Caki2 (cell line): ENCODE results near the gene GAL3ST2. TPM values are rescaled to one million over a fixed set of nuclear protein-coding genes. Genes with fewer than 3 reads are reported as not detected.
"Not testable (repeated sequence)": the region's sequence is repeated elsewhere in the genome, so short reads cannot be mapped to it uniquely, and the experiment has no call there.

Source experiments
- DNase-seq: peaks from one replicate; pipeline ENCODE4 v3.0.0-alpha.2; 2015; ENCODE audit warnings: low read depth
- in situ Hi-C: cut with HindIII; loops from 2 replicates; pipeline ENCODE4 v1.10.0; 2016; ENCODE audit warnings: low sequenced_read_pairs, low pct_unique_long_range_greater_than_20kb, mixed read lengths
- total RNA-seq: library from RNA; depleted of rRNA; stranded (reverse); fragments of >200 nt; shearing (Covaris generic); gene quantifications from 2 replicates; pipeline ENCODE4 v1.2.3, GENCODE V29; 2014; ENCODE audit warnings: low replicate concordance

Gene GAL3ST2
- total RNA-seq, 1 experiment from 2014 or later, result not detected

DNA sequence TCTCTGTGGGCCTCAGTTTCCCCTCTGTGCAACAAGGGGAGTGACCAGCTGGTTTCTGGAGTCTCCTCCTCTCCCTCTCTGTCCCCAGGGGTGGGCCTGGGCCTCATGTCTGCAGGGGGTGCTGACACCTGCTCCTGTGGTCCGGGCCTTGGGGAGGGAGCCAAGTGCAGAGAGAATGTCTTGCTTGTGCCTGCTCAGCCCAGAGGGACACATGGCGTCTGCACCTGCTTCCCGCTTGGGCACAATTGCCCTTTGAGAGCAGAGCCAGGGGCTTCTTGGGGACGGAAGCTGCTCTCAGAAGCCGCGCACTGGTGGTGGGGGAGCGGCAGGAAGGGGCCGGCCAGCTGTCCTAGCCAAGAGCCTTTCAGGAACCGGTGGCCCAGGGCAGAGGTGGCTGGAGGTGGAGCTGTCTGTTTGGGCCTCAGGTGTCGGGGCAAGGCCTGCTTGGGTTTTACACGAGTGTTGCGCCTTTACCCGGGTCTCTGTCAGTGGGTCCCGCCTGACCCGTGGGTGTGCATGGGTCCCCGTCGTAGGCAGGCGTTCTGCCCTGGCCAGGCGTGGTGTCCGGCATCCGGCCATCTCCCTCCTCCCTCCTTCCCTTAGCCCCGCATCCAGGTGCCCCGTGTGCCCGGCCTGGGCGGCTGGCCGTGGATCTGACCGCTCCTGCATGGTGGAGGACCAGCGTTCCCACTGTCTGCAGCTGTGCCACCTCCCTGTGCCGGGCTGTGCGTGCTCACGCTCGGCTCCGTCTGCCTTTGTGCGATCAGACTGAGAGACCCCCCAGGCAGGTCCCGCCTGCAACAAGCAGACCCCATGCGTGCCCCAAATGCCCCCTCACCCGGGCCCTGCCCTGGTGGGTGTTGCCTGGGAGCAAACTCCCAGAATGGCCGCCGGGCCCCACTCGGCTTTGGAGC, 36.4 kb downstream of the GAL3ST2 start:
- DNase-seq, result no peak
- in situ Hi-C loops, result no loop called here

DNA sequence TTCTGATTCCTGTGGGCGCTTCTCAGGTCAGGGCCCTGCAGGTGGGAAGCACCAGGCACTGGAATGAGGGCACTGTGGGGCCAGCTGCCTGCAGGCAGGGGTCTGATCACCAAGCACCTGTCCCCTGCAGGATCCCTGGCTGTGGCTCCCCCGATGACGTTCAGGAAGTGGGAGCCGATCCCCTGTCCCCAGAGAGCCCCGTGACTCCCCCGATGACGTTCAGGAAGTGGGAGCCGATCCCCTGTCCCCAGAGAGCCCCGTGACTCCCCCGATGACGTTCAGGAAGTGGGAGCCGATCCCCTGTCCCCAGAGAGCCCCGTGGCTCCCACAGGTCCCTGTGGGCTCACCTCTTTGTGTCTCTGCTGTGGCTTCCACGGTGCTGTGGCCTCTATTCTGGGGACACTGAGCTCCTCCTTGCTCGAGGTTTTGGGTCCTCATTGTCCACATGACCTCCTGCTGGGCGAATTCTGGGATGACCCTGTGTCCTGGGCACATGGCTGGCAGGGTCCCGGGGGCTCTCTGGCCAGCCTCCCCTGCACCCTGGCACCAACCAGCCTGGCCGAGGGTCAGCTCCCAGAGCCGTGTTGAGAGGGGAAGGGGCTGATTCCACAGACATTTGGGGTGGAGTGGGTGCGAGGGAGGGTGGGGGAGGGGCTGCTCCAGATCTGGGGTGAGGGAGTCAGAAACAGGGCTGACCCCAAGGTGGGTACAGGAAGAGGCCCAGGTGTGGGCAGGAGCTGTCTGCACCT, 37.2 kb downstream of the GAL3ST2 start:
- in situ Hi-C loops, result no loop called here

DNA sequence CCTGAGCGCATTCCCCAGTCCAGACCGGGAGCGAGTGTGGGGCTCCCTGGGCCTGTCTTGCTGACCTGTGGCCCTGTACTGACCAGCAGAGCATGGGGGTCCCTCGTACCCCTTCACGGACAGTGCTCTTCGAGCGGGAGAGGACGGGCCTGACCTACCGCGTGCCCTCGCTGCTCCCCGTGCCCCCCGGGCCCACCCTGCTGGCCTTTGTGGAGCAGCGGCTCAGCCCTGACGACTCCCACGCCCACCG, 37.7 kb downstream of the GAL3ST2 start:
- no peak for DNase-seq
- in situ Hi-C loops, result no loop called here

More for the DNA sequence above, 37.2 kb downstream of the GAL3ST2 start:
- DNase-seq, result no peak

DNA sequence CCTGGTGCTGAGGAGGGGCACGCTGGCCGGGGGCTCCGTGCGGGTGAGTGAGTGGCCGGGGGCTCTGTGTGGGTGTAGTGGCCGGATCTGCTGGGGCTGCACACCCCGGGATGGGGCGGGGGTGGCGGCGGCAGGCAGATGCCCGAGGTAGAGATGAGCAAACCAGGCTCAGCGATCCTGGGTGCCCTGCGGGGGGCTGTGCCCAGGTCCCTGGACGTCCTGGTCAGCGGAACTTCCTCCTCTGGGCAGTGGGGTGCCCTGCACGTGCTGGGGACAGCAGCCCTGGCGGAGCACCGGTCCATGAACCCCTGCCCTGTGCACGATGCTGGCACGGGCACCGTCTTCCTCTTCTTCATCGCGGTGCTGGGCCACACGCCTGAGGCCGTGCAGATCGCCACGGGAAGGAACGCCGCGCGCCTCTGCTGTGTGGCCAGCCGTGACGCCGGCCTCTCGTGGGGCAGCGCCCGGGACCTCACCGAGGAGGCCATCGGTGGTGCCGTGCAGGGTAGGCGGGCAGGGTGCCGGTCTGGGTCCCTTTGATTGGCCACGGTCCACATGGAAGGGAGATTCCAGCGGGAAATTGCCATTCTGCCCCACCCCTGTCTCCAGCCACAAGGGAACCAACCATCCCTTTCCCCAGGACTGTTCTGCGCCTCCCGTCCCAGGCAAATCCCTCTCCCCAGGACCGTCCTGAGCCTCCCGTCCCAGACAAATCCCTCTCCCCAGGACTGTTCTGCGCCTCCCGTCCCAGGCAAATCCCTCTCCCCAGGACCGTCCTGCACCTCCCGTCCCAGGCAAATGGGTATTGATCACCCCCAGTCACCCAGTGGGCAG, 38.2 kb downstream of the GAL3ST2 start:
- no peak for DNase-seq
- in situ Hi-C loops, result no loop called here

DNA sequence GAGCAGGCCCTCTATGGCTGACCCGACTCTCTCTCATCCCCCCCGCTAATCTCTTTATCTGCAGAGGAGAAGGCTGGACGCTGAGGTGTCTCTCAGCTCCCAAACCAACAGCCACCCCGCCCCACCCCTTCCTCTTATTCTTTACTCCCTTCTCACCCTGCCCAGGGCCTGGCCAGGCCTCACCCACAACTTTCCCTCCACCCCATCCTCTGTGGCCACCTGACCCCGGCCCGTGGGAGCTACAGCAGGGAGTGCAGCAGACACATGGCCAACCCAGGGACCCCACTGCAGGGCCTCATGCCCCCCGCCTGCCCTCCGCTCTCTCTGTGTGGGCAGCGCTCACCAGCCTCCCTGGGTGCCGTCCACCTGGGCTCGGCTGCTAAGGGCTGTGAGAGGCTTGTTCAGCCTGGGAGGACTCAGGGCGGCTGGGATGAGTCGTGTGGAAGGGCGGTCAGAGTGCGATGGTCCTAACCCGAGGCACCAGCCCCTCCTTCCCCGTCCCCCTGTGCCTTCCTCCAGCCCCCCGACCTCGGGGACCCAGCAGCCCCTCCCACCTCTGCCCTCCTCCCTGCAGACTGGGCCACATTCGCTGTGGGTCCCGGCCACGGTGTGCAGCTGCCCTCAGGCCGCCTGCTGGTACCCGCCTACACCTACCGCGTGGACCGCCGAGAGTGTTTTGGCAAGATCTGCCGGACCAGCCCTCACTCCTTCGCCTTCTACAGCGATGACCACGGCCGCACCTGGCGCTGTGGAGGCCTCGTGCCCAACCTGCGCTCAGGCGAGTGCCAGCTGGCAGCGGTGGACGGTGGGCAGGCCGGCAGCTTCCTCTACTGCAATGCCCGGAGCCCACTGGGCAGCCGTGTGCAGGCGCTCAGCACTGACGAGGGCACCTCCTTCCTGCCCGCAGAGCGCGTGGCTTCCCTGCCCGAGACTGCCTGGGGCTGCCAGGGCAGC, 39.1 kb downstream of the GAL3ST2 start:
- no peak for DNase-seq
- in situ Hi-C loops, result no loop called here

DNA sequence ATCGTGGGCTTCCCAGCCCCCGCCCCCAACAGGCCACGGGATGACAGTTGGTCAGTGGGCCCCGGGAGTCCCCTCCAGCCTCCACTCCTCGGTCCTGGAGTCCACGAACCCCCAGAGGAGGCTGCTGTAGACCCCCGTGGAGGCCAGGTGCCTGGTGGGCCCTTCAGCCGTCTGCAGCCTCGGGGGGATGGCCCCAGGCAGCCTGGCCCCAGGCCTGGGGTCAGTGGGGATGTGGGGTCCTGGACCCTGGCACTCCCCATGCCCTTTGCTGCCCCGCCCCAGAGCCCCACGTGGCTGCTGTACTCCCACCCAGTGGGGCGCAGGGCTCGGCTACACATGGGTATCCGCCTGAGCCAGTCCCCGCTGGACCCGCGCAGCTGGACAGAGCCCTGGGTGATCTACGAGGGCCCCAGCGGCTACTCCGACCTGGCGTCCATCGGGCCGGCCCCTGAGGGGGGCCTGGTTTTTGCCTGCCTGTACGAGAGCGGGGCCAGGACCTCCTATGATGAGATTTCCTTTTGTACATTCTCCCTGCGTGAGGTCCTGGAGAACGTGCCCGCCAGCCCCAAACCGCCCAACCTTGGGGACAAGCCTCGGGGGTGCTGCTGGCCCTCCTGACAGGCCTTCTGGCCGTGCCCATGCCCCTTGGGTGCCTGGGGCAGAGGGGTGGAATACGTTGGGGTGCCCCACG, 40.0 kb downstream of the GAL3ST2 start:
- no peak for DNase-seq
- in situ Hi-C loops, result no loop called here

DNA sequence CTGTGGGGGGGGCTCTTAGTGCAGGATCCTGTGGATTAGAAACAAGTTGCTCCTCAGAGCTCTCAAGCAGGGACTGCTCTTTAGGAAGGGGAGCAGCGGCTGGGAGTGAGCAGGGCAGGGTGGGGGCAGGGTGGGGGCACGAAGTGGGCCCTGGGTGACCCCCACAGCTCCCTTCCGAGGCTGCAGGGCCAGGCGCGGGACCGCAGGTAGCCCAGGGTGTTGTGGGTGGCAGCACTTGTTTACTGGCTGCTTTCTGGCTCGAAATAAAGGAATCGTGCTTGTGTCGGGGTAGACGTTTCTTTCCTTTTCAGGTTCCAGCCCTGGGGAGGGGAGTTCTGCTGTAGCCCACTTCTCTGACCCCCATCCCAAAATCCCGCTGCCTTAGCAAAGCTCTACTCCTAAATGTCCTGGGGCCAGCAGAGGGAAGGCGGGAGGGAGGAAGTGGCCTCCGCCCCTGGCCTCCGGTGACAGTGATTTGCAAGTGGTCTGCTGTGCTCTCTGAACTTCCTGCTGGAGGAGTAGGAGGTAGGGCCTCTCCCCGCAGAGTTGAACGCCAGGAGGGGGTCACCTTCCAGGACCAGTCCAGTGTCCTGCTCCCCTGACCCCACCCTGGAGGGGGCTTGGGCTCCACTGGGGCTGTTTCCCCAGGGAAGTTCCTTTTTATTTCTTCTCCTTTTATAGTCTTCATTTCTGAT, 40.7 kb downstream of the GAL3ST2 start:
- no peak for DNase-seq
- in situ Hi-C loops, result no loop called here

DNA sequence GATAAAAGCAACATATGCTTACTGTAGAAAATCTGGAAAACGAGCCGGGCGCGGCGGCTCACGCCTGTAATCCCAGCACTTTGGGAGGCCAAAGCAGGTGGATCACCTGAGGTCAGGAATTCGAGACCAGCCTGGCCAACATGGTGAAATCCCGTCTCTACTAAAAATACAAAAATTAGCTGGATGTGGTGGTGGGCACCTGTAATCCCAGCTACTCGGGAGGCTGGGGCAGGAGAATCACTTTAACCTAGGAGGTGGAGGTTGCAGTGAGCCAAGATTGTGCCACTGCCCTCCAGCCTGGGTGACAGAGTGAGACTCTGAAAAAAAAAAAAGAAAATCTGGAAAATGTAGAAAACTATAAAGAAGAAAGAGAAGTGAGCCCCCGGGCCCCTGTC, 41.2 kb downstream of the GAL3ST2 start:
- DNase-seq, in situ Hi-C loops: not testable (repeated sequence)

DNA sequence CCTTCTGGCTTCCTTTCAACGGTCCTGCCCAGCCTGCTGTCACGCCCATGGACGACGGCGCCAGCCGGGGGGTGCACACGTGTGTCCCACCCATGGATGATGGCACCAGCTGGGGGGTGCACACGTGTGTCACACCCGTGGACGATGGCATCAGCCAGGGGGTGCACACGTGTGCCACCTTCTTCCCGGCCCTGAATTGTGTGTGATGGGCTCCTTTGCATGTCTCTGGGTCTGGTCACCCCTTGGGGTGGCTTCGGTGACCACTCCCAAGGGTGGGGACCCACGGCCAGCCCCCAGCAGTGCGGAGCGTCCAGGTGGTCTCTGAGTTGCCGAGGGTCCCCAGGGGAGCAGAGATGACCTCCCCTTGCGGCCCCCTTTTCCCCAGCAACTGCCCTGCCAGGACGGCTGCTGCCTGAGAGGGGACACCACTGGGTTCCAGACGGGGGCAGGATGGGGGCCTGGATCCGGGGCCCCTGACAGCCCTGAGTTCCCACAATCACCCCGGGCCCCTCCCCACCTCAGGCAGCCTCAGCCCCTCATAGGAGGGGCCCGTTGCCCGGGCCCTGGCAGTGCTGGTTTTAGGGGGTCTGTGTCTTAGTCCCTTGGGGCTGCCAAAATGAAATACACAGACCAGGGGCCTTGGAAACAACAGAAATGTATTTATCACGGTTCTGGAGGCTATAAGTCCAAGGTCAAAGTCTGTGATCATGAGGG, 41.8 kb downstream of the GAL3ST2 start:
- in situ Hi-C loops, result no loop called here
- DNase-seq, result no peak

DNA sequence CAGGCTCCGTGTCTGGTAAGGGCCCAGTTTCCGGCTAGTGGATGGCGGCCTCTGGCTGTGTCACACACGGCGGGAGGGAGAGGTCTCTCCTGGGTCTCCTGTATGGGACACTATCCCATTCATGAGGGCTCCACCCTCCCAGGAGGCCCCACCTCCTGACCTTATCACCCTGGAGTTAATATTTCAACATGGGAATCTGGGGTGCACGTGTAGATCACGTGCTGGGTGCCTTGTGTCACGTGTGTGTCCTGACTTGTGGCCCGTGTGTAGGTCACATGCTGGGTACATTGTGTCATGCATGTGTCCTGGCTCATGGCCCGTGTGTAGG, 42.3 kb downstream of the GAL3ST2 start:
- in situ Hi-C loops, result no loop called here
- no peak for DNase-seq

DNA sequence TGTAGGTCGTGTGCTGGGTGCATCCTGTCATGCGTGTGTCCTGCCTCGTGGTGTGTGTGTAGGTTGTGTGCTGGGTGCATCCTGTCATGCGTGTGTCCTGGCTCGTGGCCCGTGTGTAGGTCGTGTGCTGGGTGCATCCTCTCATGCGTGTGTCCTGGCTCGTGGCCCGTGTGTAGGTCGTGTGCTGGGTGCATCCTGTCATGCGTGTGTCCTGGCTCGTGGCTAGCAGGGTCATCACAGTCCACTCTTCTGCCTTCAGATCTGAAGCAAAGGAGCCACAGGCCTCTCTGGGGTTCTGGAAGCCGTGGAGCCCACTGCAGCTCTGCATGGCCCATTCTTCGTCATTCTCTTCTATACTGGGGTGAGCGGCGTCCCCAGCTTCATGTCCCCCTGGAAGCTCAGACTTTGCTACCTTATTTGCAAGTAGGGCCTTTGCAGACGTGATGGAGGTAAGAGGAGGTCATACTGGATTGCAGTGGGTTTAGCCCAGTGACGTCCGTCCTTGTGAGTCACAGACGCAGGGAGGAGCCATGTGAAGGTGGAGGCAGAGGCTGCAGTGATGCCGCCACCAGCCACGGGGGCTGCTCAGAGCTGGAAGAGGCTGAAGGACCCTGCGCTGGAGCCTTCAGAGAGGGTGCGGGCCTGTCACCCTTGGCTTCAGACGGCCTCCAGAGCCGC, 43.5 kb downstream of the GAL3ST2 start:
- DNase-seq, in situ Hi-C loops: not testable (repeated sequence)

DNA sequence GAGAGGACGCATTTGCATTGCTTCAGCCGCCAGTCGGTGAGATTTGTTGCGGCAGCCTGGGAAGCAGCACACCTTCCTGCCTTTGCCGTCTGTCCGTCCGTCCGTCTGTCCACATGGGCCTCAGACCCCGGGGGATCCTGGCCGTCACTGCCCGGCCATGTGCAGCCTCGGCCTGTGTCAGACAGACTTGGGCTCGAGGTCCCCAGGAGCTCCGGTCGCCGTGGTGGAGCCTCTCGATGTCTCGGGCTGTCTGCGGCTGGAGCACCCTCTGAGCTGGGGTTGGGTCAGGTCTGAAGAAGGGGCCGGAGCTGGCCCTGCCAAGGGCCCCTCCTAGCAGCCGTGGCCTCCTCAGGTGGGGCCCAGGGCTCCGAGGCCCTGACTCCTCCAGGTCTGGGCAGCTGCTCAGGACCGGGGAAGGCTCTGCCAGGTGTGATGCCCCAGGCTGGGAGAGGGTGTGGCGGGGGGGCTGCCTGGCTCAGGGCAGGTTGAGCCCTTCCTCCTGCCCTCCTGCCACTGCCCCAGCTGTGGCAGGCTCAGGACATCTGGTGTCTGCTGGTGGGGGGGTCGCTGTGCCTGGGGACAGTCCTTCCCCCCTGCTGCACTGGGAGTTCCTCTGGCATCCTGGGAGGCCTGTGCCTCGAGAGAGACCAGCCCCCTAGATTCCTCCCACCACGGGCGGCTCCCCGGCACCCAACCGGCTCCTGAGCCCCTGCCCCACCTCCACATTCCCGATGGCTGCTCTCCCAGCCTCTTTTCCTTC, 44.2 kb downstream of the GAL3ST2 start:
- DNase-seq, result no peak
- in situ Hi-C loops, result no loop called here

DNA sequence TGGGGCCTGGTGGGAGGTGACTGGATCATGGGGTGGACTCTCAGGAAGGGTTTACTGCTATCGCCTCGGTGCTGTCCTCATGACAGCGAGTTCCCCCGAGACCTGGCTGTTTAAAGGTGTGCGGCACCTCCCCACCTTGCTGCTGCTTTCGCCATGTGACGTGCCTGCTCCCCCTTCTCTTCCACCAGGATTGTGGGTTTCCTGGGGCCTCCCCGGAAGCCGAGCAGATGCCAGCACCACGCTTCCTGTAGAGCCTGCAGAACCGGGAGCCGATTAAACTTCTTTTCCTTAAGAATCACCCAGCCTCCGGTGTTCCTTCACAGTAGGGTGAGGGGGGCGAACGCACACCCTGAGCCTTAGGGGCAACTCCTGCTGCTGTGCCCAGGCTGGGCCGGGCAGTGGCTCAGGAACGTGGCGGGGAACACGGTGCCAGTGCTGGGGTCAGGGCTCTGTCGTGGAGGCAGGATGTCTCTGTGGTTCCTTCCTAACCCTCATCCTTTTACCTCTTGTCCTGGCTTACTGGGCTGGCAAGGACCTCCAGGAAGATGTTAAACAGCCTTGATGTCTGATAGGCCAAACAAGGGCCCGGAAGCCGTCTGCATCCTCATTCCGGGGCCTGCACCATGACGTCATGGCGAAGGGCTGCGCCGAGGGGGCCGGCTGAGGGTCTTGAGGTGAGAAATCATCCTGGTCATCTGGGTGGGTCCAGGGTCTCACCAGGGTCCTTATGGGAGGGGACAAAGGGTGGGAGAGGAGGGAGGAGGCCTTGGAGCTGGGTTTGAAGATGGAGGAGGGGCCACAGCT, 45.0 kb downstream of the GAL3ST2 start:
- DNase-seq, result no peak
- in situ Hi-C loops, result no loop called here

DNA sequence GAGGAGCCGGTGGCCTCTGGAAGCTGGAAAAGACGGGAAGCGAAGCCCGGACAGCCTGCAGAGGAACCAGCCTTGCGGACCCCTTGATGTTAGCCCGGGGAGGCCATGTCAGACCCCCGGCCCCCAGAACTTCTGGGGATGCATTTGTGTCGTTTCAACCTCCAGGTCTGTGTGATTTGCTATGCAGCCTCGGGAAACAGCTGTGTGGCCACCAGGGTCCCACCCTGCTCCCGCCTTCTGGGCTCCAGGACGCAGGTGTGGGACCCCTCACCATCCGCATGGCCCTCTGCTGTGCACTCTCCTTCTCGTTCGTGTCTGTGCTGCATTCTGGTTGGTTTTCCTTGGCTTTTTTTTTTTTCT, 45.6 kb downstream of the GAL3ST2 start:
- in situ Hi-C loops, result no loop called here
- DNase-seq, result no peak
